Activated CD8-positive, alpha-beta memory T cell treated with anti-CD3 and anti-CD28 coated beads for 36 hours (primary cell): Measurements from ENCODE around the gene ABHD4. TPM values are rescaled to one million over a fixed set of nuclear protein-coding genes. Genes with fewer than 3 reads are reported as not detected.

Experiments used
- CTCF ChIA-PET: fragments of 350-600 bp; sonication (Branson Sonifier 250); formaldehyde crosslinking; loops from one replicate; lab custom pipeline; 2021; ENCODE audit warnings: antibody characterized with exemption; lab: Charles Lee
- POLR2A ChIA-PET: fragments of 350-600 bp; sonication (Branson Sonifier 250); formaldehyde crosslinking; loops from one replicate; lab custom pipeline; 2021; ENCODE audit warnings: antibody characterized with exemption; lab: Charles Lee
- total RNA-seq, 2 experiments: library from RNA; stranded (reverse); gene quantifications; one replicate each; pipeline ENCODE4 v1.2.3, GENCODE V29; 2021

ABHD4 gene, protein sequence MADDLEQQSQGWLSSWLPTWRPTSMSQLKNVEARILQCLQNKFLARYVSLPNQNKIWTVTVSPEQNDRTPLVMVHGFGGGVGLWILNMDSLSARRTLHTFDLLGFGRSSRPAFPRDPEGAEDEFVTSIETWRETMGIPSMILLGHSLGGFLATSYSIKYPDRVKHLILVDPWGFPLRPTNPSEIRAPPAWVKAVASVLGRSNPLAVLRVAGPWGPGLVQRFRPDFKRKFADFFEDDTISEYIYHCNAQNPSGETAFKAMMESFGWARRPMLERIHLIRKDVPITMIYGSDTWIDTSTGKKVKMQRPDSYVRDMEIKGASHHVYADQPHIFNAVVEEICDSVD
- total RNA-seq: 1 to 10 TPM; 8.1 to 9.2 TPM

DNA sequence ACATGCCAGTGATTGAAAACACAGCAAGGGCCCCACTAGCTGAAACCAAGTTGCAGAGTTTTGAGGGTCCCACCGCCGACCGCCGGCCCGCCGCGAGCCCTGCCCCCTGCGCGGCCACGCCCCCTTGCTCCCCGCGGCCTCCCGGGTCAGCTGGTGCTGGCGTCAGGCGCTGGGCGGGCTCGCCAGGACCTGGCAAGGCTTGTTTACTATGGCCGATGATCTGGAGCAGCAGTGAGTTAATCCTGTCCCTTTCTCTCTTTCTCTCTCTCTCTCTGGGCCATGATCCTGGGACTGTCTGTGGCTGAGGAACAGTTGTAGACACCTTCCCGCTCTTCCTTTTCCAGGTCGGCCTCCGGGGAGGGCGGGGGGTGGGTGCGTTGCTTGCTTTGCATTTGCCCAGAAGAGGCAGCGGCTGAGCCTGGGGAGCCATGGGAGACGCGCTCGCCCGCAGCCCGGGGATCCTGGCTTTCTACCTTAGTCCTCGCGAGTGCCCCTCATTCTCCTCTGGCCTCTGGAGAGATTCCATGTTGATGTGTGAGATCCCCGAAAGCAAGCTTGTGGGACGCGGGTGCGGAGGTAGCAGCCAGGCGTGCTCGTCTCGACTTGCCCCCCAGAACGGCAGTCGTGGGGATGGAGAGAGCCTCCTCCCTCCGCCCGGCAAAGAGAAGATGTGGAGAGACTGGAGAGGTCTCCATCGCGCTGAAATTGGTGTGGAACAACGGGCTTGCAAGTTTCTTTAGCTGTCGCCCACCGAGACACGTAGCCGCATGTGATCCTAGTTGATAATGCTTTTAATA, at the start of gene ABHD4:
ABHD4 (plus strand) TSS at position 202 of the 797 bp plus-strand sequence; CDS start at position 209, 7 bp downstream.
- ChIA-PET POLR2A (interaction anchor here (0.7 to 2.6 kb wide), 3 partner anchors 9 to 43 kb away, joined by 3 to 32 read pairs (median 3); partner anchors contain the start of gene DAD1), CTCF (interaction anchor here (0.6 to 1.8 kb wide), 8 partner anchors 9 to 865 kb away, joined by 3 to 8 read pairs (median 5); partner anchors contain the start of gene DAD1)

DNA sequence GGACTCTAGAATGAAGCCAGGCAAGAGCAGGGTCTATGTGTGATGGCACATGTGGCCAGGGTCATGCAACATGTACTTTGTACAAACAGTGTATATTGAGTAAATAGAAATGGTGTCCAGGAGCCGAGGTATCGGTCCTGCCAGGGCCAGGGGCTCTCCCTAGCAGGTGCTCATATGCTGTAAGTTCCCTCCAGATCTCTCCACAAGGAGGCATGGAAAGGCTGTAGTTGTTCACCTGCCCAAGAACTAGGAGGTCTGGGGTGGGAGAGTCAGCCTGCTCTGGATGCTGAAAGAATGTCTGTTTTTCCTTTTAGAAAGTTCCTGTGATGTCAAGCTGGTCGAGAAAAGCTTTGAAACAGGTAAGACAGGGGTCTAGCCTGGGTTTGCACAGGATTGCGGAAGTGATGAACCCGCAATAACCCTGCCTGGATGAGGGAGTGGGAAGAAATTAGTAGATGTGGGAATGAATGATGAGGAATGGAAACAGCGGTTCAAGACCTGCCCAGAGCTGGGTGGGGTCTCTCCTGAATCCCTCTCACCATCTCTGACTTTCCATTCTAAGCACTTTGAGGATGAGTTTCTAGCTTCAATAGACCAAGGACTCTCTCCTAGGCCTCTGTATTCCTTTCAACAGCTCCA, 48.7 kb upstream of the ABHD4 start:
- CTCF ChIA-PET: interaction anchor here (0.6 to 2.9 kb wide), 12 partner anchors 9 to 909 kb away, joined by 3 to 16 read pairs (median 4); no protein-coding TSS in a partner anchor
- POLR2A ChIA-PET: interaction anchor here (0.6 to 12.2 kb wide), 11 partner anchors 9 to 552 kb away, joined by 3 to 125 read pairs (median 5); no protein-coding TSS in a partner anchor

DNA sequence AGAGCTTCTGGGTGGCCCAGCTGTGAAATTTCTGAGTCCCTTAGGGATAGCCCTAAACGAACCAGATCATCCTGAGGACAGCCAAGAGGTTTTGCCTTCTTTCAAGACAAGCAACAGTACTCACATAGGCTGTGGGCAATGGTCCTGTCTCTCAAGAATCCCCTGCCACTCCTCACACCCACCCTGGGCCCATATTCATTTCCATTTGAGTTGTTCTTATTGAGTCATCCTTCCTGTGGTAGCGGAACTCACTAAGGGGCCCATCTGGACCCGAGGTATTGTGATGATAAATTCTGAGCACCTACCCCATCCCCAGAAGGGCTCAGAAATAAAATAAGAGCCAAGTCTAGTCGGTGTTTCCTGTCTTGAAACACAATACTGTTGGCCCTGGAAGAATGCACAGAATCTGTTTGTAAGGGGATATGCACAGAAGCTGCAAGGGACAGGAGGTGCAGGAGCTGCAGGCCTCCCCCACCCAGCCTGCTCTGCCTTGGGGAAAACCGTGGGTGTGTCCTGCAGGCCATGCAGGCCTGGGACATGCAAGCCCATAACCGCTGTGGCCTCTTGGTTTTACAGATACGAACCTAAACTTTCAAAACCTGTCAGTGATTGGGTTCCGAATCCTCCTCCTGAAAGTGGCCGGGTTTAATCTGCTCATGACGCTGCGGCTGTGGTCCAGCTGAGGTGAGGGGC, 48.0 kb upstream of the ABHD4 start:
- ChIA-PET POLR2A (interaction anchor here (0.5 to 12.2 kb wide), 12 partner anchors 8 to 553 kb away, joined by 3 to 125 read pairs (median 4); no protein-coding TSS in a partner anchor), CTCF (interaction anchor here (0.9 to 2.9 kb wide), 11 partner anchors 8 to 572 kb away, joined by 3 to 16 read pairs (median 4); no protein-coding TSS in a partner anchor)

DNA sequence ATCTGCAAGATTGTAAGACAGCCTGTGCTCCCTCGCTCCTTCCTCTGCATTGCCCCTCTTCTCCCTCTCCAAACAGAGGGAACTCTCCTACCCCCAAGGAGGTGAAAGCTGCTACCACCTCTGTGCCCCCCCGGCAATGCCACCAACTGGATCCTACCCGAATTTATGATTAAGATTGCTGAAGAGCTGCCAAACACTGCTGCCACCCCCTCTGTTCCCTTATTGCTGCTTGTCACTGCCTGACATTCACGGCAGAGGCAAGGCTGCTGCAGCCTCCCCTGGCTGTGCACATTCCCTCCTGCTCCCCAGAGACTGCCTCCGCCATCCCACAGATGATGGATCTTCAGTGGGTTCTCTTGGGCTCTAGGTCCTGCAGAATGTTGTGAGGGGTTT, 46.5 kb upstream of the ABHD4 start:
- ChIA-PET POLR2A (interaction anchor here (0.8 to 12.2 kb wide), 8 partner anchors 10 to 50 kb away, joined by 3 to 125 read pairs (median 4); no protein-coding TSS in a partner anchor), CTCF (interaction anchor here (1.6 to 2.3 kb wide), 3 partner anchors 9 to 21 kb away, joined by 8 to 12 read pairs (median 10); no protein-coding TSS in a partner anchor)

DNA sequence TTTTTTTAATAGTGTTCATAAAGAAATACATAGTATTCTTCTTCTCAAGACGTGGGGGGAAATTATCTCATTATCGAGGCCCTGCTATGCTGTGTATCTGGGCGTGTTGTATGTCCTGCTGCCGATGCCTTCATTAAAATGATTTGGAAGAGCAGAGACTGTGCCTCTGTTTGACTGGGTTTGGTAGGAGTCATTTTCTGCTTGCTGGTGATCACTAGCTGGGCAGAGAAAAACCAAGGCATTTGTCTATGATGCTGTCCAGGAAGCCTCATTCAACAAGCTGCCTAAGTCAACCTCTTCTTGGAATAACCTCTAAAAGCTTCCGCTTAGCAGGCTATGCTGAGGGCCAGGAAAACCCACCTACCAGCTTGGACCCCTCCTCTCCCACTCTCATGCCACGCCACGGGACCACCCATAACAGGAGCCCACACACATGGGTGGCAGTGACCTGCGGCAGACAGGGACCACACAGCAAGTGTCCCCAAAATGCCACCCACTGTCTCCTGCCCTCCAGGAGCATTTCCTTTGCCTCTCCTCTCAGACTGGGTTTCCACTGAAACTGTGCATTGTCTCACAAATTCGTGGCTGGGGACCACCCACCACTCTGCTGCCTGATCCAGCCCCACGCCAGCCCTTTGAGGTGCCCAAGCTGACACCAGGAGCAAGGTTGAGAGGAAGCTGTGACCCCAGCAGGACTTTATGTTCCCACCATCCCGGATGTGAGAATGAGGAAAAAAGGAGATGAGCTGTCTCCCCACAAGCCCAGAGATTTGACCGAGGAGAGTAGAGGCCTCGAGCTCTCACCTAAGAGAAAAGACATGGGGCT, 45.9 kb upstream of the ABHD4 start:
- POLR2A ChIA-PET: interaction anchor here (0.6 to 12.2 kb wide), 13 partner anchors 9 to 686 kb away, joined by 3 to 125 read pairs (median 4); no protein-coding TSS in a partner anchor
- CTCF ChIA-PET: interaction anchor here (0.6 to 2.3 kb wide), 10 partner anchors 9 to 92 kb away, joined by 3 to 12 read pairs (median 4); partner anchors contain the start of genes DAD1 and OR6J1

DNA sequence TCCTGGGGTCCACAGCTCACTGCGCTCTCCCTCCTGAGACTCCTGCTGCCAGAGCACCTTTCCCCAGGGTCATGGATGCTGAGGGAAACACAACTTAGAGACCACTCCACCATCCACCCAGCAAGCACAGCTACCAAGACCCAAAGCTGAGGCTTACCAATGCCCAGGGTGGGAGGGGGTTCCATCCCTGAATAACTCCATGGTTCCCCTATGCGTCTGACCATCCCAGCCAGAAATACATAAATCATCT, 45.3 kb upstream of the ABHD4 start:
- ChIA-PET POLR2A (interaction anchor here (0.6 to 12.2 kb wide), 10 partner anchors 9 to 687 kb away, joined by 3 to 125 read pairs (median 4); no protein-coding TSS in a partner anchor), CTCF (interaction anchor here (0.7 to 2.3 kb wide), 9 partner anchors 9 to 91 kb away, joined by 3 to 12 read pairs (median 4); partner anchors contain the start of genes DAD1 and OR6J1)

DNA sequence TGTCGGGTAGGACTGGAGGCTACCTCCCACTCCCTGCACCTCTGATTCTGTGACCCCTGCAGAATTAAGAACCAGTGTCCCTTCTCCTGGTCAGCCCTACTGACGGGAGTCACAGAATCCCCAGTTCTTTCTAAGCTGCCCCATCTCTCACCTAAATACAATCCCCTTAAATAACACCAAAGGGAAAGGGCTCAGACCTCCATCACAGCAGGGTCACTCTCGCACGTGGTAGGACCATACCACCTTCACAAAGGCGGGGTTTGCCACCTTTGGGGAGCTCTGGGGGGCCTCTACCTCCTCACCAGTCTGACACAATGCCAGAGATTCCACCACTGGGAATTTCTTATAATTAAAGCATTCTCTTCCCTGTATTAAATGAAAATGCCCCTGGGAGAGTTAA, 44.7 kb upstream of the ABHD4 start:
- ChIA-PET CTCF (interaction anchor here (1.1 to 2.3 kb wide), 5 partner anchors 9 to 29 kb away, joined by 3 to 12 read pairs (median 4); no protein-coding TSS in a partner anchor), POLR2A (interaction anchor here (1.0 to 12.2 kb wide), 8 partner anchors 8 to 45 kb away, joined by 3 to 125 read pairs (median 5); no protein-coding TSS in a partner anchor)

DNA sequence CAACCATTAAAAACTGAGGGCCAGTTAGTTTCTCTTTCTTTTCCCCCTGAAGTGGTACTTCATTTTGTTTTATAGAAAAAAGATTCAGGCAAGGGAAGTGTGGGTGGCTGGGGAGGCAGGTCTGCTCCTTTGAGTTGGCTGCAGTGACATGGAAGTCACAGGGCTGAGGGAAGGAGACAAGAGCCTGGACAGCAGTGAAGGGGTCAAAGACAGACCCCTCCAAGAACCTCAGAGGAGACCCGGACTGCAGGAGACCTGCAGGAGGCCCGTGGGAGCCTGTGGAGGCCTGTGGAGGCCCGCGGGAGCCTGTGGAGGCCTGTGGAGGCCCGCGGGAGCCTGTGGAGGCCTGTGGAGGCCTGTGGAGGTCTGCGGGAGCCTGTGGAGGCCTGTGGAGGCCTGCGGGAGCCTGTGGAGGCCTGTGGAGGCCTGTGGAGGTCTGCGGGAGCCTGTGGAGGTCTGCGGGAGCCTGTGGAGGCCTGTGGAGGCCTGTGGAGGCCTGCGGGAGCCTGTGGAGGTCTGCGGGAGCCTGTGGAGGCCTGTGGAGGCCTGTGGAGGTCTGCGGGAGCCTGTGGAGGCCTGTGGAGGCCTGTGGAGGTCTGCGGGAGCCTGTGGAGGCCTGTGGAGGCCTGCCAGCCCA, 44.1 kb upstream of the ABHD4 start:
- ChIA-PET CTCF (interaction anchor here (1.5 to 3.5 kb wide), 4 partner anchors 14 to 30 kb away, joined by 4 to 186 read pairs (median 24); no protein-coding TSS in a partner anchor), POLR2A (interaction anchor here (1.2 to 12.2 kb wide), 6 partner anchors 14 to 46 kb away, joined by 4 to 125 read pairs (median 29); no protein-coding TSS in a partner anchor)

DNA sequence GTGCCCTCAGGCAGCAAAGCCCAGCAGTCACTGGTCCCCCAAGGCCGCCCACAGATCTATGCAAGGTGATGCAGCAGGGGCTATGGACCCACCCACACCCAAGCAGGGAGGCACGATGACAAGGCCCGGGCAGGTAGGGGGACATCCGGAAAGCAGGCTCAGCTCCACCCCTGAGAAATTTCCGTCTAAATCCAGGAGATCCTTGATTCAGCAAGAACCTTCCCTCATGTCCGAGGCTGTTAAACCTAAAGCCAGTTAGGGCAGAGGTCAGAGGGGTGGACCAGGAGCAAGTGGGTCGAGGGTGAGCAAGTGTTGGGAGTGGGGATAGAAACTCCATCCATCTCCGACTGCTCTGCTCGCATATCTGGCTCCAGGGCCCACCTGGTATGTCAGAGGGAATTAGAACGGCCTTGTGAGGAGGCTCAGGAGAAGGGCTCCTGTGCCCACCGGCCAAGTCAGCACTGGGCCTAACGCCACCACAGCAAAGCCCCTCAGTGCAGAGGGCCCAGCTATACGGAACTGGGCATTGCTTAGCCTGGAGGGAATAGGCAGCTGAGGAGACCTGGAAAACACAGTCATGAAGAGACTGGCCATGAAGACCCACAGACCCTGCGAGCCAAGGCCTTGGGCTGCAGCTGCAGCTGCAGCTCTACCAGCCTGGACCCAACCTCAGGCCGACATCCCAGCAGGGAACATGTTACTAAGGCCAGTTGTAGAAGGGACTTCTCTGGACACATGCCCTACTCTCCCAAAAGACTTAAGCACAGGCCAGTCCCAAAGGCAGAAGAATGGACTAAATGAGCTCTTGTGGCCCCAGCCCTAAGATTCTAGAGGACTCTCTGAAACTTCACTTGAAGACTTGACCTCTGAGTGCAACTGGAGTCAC, 43.4 kb upstream of the ABHD4 start:
- ChIA-PET POLR2A (interaction anchor here (0.5 to 12.2 kb wide), 18 partner anchors 8 to 819 kb away, joined by 3 to 125 read pairs (median 6); partner anchors contain the start of gene DAD1), CTCF (interaction anchor here (0.9 to 3.5 kb wide), 13 partner anchors 8 to 591 kb away, joined by 3 to 186 read pairs (median 10); no protein-coding TSS in a partner anchor)

DNA sequence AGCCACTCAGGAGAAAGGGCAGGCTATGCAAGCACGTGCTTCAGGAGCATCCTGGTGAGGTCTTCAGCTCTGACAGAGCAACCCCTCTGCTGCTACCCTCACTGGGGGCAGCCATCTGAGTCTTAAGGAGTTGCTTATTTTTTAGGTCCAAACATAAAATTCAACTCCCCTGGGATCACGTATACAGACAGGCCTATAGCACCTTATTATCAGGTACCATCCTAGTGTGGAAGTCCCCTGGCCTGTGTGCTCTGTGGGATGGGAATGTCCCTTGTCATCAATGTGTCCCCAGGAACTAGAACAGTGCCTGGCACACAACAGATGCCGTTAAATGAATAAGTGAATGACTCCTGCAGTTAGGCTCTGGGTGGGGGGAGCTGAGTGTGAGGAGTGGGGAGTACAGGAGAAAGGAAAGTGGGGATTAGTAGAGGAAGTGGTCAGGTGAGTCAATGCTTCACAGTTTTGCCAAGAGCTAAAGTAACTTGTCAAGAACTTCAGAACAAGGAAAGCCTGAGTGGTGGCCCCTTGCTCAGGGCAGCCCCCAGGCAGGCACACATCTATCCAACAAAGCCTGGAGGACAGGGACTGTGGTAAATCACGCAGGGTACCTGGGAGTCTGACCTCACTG, 42.6 kb upstream of the ABHD4 start:
- ChIA-PET POLR2A (interaction anchor here (0.5 to 12.2 kb wide), 28 partner anchors 8 to 819 kb away, joined by 3 to 125 read pairs (median 4); partner anchors contain the start of gene DAD1), CTCF (interaction anchor here (0.6 to 3.5 kb wide), 26 partner anchors 9 to 913 kb away, joined by 3 to 186 read pairs (median 6); partner anchors contain the start of gene DAD1)

DNA sequence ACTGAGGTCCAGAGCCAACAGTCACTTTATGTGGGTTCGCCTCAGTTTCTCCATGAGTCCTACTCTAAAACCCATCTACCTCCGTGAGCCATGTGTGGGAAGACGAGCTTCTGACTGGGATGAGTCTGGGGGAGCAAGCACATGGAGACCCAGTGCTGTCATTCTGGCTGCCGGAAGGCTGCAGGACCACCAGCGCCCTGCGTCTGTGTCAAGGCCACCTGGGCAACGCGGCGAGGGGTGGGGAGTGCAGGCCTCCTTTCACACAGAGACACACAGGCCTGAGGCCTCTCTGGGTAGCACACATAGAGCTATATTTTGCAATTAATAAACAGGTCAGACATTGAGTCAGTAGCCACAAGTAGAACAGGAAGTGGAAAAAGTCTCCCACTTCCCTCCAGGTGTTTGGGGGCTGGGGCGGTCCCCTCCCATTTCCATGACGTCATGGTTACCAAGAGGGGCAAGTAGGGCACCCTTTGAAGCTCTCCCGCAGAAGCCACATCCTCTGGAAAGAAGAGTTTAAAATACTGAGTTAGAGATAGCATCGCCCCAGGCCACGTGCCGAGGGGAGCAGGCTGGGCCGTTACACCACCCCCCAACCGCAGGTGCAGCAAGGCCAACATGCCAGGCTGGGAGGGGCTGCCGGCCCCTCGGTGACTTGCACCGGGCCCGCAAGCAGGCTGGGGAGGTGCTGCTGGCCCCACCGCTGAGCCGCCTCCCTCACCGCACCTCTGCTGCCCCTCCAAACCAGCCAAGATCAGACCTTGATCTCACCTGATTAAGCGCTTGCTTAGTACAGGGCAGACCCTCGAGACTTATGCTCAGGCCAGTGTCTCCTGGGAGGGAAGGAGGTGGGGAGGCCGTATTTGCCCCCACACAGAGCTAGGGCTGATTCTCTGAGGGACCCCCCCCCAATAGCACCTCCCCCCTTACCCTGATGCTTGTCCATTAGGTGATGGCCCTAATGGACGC, 41.8 kb upstream of the ABHD4 start:
- CTCF ChIA-PET: interaction anchor here (0.6 to 3.5 kb wide), 36 partner anchors 10 to 915 kb away, joined by 3 to 186 read pairs (median 5); partner anchors contain the start of gene DAD1
- POLR2A ChIA-PET: interaction anchor here (0.6 to 12.2 kb wide), 31 partner anchors 9 to 914 kb away, joined by 3 to 125 read pairs (median 5); partner anchors contain the start of genes DAD1 and OXA1L

DNA sequence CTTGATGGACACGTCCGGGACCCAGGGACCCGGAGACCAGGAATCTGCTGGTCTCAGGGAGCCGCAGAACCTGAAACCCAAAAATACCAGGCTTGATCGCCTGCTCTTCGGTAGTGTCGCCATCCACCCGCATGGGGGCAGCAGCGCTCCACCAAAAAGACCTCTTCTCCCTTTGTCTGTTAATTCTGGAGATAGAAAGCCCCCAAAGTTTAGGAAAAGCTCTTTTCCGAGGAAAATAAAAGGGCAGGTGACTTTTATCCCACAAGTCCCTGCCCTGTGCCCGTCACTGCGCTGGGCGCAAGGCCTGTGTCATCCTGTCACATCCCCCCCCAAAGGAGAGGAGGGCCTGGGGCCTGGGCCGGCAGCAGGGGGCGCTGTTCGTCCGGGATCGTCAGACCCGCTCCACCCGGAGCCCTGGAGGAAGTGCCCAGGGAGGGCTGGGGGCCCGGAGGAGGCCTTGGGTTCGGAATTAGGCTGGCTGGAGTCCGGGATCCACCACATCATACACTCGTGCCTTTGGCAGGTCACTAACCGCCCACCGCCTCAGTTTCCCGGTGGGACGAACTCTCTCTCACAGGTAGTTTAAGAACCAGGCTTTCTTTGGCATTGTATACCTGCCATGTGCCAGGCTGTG, 41.0 kb upstream of the ABHD4 start:
- POLR2A ChIA-PET: interaction anchor here (0.6 to 12.2 kb wide), 15 partner anchors 8 to 915 kb away, joined by 3 to 125 read pairs (median 7); partner anchors contain the start of genes DAD1 and OXA1L
- CTCF ChIA-PET: interaction anchor here (0.9 to 3.5 kb wide), 25 partner anchors 10 to 916 kb away, joined by 3 to 186 read pairs (median 5); partner anchors contain the start of gene DAD1
